HepG2 (cell line): ENCODE measurements around the gene CTNNA1. TPM values are rescaled to one million over a fixed set of nuclear protein-coding genes. Genes with fewer than 3 reads are reported as not detected.

Source experiments
- ATAC-seq: fragments of 200-7000 bp; cut with Tn5 transposase; 3 replicates; pipeline ENCODE4 v1.9.1; 2020; ENCODE audit warnings: mild to moderate bottlenecking, moderate library complexity
- BruUV-seq: library from RNA; stranded (reverse); fragments of 400-500 nt; replicated peaks from 2 replicates; lab custom pipeline; 2021; lab: Mats Ljungman, UMichigan
- CTCF ChIA-PET: fragments of 300-600 bp; formaldehyde crosslinking; extraction: SDS; loops from one replicate; lab custom pipeline; 2021; ENCODE audit warnings: low total read pairs, inconsistent platforms, low intra/inter-chr PET ratio; lab: Yijun Ruan, JAX
- POLR2A ChIA-PET: fragments of 350-600 bp; sonication (Branson Sonifier 250); formaldehyde crosslinking; loops from one replicate; lab custom pipeline; 2020; ENCODE audit warnings: antibody characterized with exemption, inconsistent platforms; lab: Yijun Ruan, JAX
- DNase-seq: peaks from one replicate; pipeline ENCODE4 v3.0.0-alpha.2; 2015; ENCODE audit warnings: low spot score
- FAIRE-seq: peaks from 3 replicates; lab custom pipeline; 2011; peaks lifted over from hg19 to GRCh38; lab: Jason Lieb, UNC
- H2AFZ ChIP-seq: one replicate; pipeline ENCODE4 v1.6.1; 2011; ENCODE audit warnings: low read length, inconsistent platforms
- H3K27ac ChIP-seq: fragments of 300-600 bp; 3 replicates; pipeline ENCODE4 v1.8.0; 2011; ENCODE audit warnings: mixed run types, mild to moderate bottlenecking, mixed read lengths, low read length, inconsistent platforms; ENCODE audit not compliant: insufficient read depth; ENCODE audit errors: extremely low read length
- H3K27me3 ChIP-seq, 2 experiments: fragments of 200-600 bp in 1 of 2; 2 replicates in 1 of 2; 3 replicates in 1 of 2; pipeline versions ENCODE4 v1.6.0 to v1.8.0; 2011; ENCODE audit warnings: low read length in 2 of 2, mild to moderate bottlenecking in 2 of 2, moderate library complexity in 2 of 2, inconsistent platforms in 1 of 2; ENCODE audit not compliant: insufficient read depth in 2 of 2, control insufficient read depth in 1 of 2
- H3K36me3 ChIP-seq, 2 experiments: fragments of 200-600 bp in 1 of 2; replicated peaks in 1 of 2; 2 replicates in 1 of 2; 3 replicates in 1 of 2; pipeline versions ENCODE4 v1.5.1 to v1.8.0; 2011; ENCODE audit warnings: low read length in 2 of 2, inconsistent platforms in 1 of 2; ENCODE audit not compliant: insufficient read depth in 2 of 2, control insufficient read depth in 1 of 2
- H3K4me1 ChIP-seq: 2 replicates; pipeline ENCODE4 v1.5.1; 2012; ENCODE audit warnings: low read length, inconsistent platforms; ENCODE audit not compliant: insufficient read depth
- H3K4me2 ChIP-seq: 2 replicates; pipeline ENCODE4 v1.6.0; 2011; ENCODE audit warnings: low read depth, low read length, inconsistent platforms
- H3K4me3 ChIP-seq, 3 experiments: fragments of 200-600 bp in 1 of 3; sonication (generic), shearing (Covaris generic) in 1 of 3; replicated peaks in 1 of 3; 2 replicates each; pipeline ENCODE4 v1.5.1; 2011 to 2016; ENCODE audit warnings: low read length in 3 of 3, inconsistent platforms in 2 of 3, low read depth in 2 of 3, mild to moderate bottlenecking in 2 of 3, control low read depth in 1 of 3, mixed read lengths in 1 of 3; ENCODE audit not compliant: insufficient read depth in 1 of 3
- H3K79me2 ChIP-seq: one replicate; pipeline ENCODE4 v1.6.1; 2011; ENCODE audit warnings: low read length, inconsistent platforms; ENCODE audit not compliant: insufficient read depth
- H3K9ac ChIP-seq: 2 replicates; pipeline ENCODE4 v1.6.0; 2011; ENCODE audit warnings: mild to moderate bottlenecking, low read depth, low read length, inconsistent platforms; ENCODE audit not compliant: insufficient read depth
- H3K9me3 ChIP-seq: 2 replicates; pipeline ENCODE4 v1.5.1; 2012; ENCODE audit warnings: mild to moderate bottlenecking, low read length
- H4K20me1 ChIP-seq: 2 replicates; pipeline ENCODE4 v1.6.0; 2011; ENCODE audit warnings: inconsistent platforms, mild to moderate bottlenecking, low read length, moderate library complexity; ENCODE audit not compliant: insufficient read depth
- CREM ChIP-seq, 2 experiments: sonication (generic) in 1 of 2; formaldehyde crosslinking in 1 of 2; IDR thresholded peaks; 2 replicates each; pipeline versions ENCODE4 v1.4.0 to v1.6.1; 2016 to 2020; ENCODE audit warnings: antibody characterized with exemption in 1 of 2, mild to moderate bottlenecking in 1 of 2, missing genetic modification reagents in 1 of 2
- ETV6 ChIP-seq: sonication (generic); formaldehyde crosslinking; conservative IDR thresholded peaks from 2 replicates; pipeline ENCODE4 v1.4.0; 2020; ENCODE audit warnings: missing genetic modification reagents
- FOXO4 ChIP-seq: sonication (generic); formaldehyde crosslinking; conservative IDR thresholded peaks from 2 replicates; pipeline ENCODE4 v1.8.1; 2023; ENCODE audit warnings: missing genetic modification reagents
- FOXP4 ChIP-seq: sonication (generic); formaldehyde crosslinking; IDR thresholded peaks from 2 replicates; pipeline ENCODE4 v1.4.0; 2020; ENCODE audit warnings: missing genetic modification reagents
- HNF1A ChIP-seq, 2 experiments: sonication (generic) in 1 of 2; formaldehyde crosslinking in 1 of 2; IDR thresholded peaks; 2 replicates each; pipeline versions ENCODE4 v1.4.0 to v1.6.1; 2016 to 2020; ENCODE audit warnings: borderline replicate concordance in 1 of 2, low read depth in 1 of 2, mild to moderate bottlenecking in 1 of 2, missing genetic modification reagents in 1 of 2
- HOXA9 ChIP-seq: sonication (generic); formaldehyde crosslinking; IDR thresholded peaks from 2 replicates; pipeline ENCODE4 v1.8.1; 2022; ENCODE audit warnings: missing genetic modification reagents, mild to moderate bottlenecking, moderate library complexity, borderline replicate concordance
- NCOA2 ChIP-seq: sonication (generic); formaldehyde crosslinking; IDR thresholded peaks from 2 replicates; pipeline ENCODE4 v1.8.0; 2022; ENCODE audit warnings: inconsistent platforms
- TP53 ChIP-seq: sonication (generic); formaldehyde crosslinking; conservative IDR thresholded peaks from 2 replicates; pipeline ENCODE4 v1.4.0; 2020; ENCODE audit warnings: missing genetic modification reagents
- ZBTB21 ChIP-seq: sonication (generic); formaldehyde crosslinking; IDR thresholded peaks from 2 replicates; pipeline ENCODE4 v1.4.0; 2020; ENCODE audit warnings: missing genetic modification reagents
- ZFP62 ChIP-seq: sonication (generic); formaldehyde crosslinking; IDR thresholded peaks from 2 replicates; pipeline ENCODE4 v1.4.0; 2020; ENCODE audit warnings: missing genetic modification reagents
- ZNF274 ChIP-seq: sonication (generic); formaldehyde crosslinking; IDR thresholded peaks from 2 replicates; pipeline ENCODE4 v1.5.1; 2020; ENCODE audit warnings: mild to moderate bottlenecking, missing genetic modification reagents
- ZNF362 ChIP-seq: sonication (generic); formaldehyde crosslinking; IDR thresholded peaks from 2 replicates; pipeline ENCODE4 v1.4.0; 2020; ENCODE audit warnings: missing genetic modification reagents, mild to moderate bottlenecking, borderline replicate concordance
- ZSCAN5A ChIP-seq: sonication (generic); formaldehyde crosslinking; IDR thresholded peaks from 2 replicates; pipeline ENCODE4 v1.8.0; 2022; ENCODE audit warnings: mild to moderate bottlenecking, missing genetic modification reagents, borderline replicate concordance
- in situ Hi-C: cut with HindIII; loops from 2 replicates; pipeline ENCODE4 v1.10.0; 2017; ENCODE audit warnings: low pct_unique_long_range_greater_than_20kb; ENCODE audit not compliant: extremely low pct_ligation_motif_present
- intact Hi-C: fragments of 100-400 bp; cut with micrococcal nuclease; formaldehyde crosslinking; loops from one replicate; pipeline ENCODE4 v1.10.0; 2022; ENCODE audit not compliant: unreplicated experiment
- polyA plus RNA-seq, 8 experiments: library from polyadenylated mRNA; depleted of rRNA in 3 of 8; stranded (reverse) in 7 of 8; unstranded in 1 of 8; fragments of >200 nt; fragmentation: Illumina TruSeq in 4 of 8; extraction: Trizol in 4 of 8; gene quantifications; 2 replicates each; pipeline versions ENCODE4 v1.2.1 to v1.2.3, GENCODE V29; 2011 to 2016; ENCODE audit warnings: low read depth in 4 of 8, missing spikeins in 1 of 8, mixed read lengths in 1 of 8; ENCODE audit not compliant: insufficient read depth in 1 of 8
- total RNA-seq, 5 experiments: library from RNA; depleted of rRNA; stranded (reverse); fragments of >200 nt; fragmentation: Illumina TruSeq; extraction: Trizol; gene quantifications; 2 replicates each; pipeline ENCODE4 v1.2.3, GENCODE V29; 2016; ENCODE audit warnings: low read depth in 1 of 5

Gene CTNNA1
- total and polyA plus RNA-seq, 2 of the 13 experiments (the other 11 are each of a cell fraction or from before 2014, with no cell fraction given), result 66.8 to 162 TPM

- no TSS peak for BruUV-seq
- Histone ChIP-seq H2AFZ (no peak overlapping the region), H3K9me3 (no peaks in the 10 kb centered on the region), H3K27me3 (no peaks in the 10 kb centered on the region), H3K4me1 (no peaks in the 10 kb centered on the region), H3K4me2 (no peak overlapping the region), H3K9ac (no peak overlapping the region), H3K27ac (no peak overlapping the region), H3K79me2 (peaks cover 53% of the 10 kb centered on the region), H3K36me3 (peaks cover 0 to 3% of the 10 kb centered on the region in 2 experiments; a peak in 4 of 5 replicates), H3K4me3 (no peak overlapping the region), H4K20me1 (peaks cover 6% of the 10 kb centered on the region)
- no peak for ATAC-seq
- no peak for FAIRE-seq
- no peak for DNase-seq
- intact Hi-C loops, result no loop called here
- POLR2A ChIA-PET, result no interaction called here
- CTCF ChIA-PET, result no interaction called here
- in situ Hi-C loops, result no loop called here
- TF ChIP-seq ZNF274 (CRISPR knock-in tag) (no peak), ZBTB21 (no peak), ZFP62 (no peak), FOXP4 (CRISPR knock-in tag) (no peak), HNF1A (IDR thresholded peaks at IDR 0.05; ENCODE audit: low read depth) (no peak), HNF1A (CRISPR knock-in tag; IDR thresholded peaks at IDR 0.05; ENCODE audit: borderline replicate concordance) (no peak), ZSCAN5A (CRISPR knock-in tag) (no peak), CREM (IDR thresholded peaks at IDR 0.05) (no peak), CREM (CRISPR knock-in tag; IDR thresholded peaks at IDR 0.05) (no peak), FOXO4 (no peak), ETV6 (CRISPR knock-in tag) (no peak), ZNF362 (CRISPR knock-in tag) (no peak), TP53 (CRISPR knock-in tag) (no peak), HOXA9 (CRISPR knock-in tag) (no peak), NCOA2 (CRISPR knock-in tag) (no peak)
Measured at GRCh38 chr5:138793575-138793974, 40.4 kb downstream of the CTNNA1 start.
